ENCODE results near the gene ARSD.

- TF ChIP-seq POLR2A (IDR thresholded peaks at IDR 0.05) (no peak), CTCF (IDR thresholded peaks at IDR 0.05) (no peak)
Measured at GRCh38 chrX:2894885-2895292, 34.2 kb downstream of the ARSD start.
